Skin epidermis (tissue), 12 donors: Measurements from ENCODE around the gene NRIP2.

Experiments
- H3K27ac ChIP-seq, 21 experiments: fragments of 200-600 bp; sonication (generic) in 11 of 21; one replicate each; pipeline ENCODE4 v1.5.0; 2020; ENCODE audit warnings: mild to moderate bottlenecking in 3 of 21, inconsistent platforms in 2 of 21, moderate library complexity in 2 of 21
- H3K4me3 ChIP-seq, 7 experiments: fragments of 200-600 bp; sonication (generic) in 2 of 7; one replicate each; pipeline ENCODE4 v1.5.0; 2020; ENCODE audit warnings: inconsistent platforms in 2 of 7, mild to moderate bottlenecking in 2 of 7, moderate library complexity in 1 of 7

The NRIP2 gene

GRCh38 chr12:2853626-2854025 is 18.8 kb upstream of the NRIP2 start:
- H3K4me3 ChIP-seq: no peak overlapping the region
- no peak overlapping the region for H3K27ac ChIP-seq

- no peak overlapping the region for H3K4me3 ChIP-seq
These were observed 17.1 kb upstream of the NRIP2 start for GRCh38 chr12:2851931-2852330.

DNA sequence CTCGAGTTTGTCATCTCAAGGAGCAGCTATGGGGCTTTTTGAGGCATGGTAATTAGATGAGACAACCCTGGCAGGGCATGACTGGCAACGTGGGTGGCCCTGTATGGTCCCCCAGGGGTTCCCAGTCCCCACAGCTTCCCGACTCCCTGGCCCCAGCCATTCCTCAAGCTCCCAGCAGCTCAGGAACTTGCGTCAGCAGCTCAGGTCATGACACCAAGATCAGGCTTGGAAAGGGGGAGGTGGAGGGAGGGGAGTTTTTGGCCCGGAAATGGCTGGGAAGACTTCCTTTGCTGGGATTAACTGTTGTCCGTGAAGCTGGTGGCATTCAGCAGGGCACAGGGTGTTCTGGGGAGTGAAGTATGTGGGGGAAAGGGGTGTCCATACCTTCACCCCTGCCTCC is 10.4 kb upstream of the NRIP2 start:
- H3K27ac ChIP-seq: no peak overlapping the region
- no peak overlapping the region for H3K4me3 ChIP-seq

More at GRCh38 chr12:2851931-2852330, 17.1 kb upstream of the NRIP2 start:
- no peak overlapping the region for H3K27ac ChIP-seq

DNA sequence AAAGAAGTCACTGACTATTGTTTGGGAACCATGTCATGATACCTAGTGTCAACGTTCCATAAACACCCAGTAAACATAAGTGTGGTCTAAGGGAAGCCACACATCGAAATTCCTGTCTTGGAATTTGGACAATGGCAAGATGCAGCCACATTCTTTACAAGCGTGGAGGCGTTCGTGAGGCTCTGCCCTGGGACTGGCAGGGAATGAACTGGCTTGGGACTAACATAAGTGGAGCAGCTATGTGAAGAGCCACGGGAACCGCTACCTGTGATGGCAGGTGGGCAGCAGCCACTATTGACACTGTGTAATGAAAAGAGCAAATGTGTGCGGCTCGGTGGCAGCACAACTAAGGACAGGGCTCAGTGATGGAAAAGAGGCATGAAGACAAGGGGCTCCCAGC is 10.0 kb upstream of the NRIP2 start:
- Histone ChIP-seq H3K27ac (no peak overlapping the region), H3K4me3 (no peak overlapping the region)

DNA sequence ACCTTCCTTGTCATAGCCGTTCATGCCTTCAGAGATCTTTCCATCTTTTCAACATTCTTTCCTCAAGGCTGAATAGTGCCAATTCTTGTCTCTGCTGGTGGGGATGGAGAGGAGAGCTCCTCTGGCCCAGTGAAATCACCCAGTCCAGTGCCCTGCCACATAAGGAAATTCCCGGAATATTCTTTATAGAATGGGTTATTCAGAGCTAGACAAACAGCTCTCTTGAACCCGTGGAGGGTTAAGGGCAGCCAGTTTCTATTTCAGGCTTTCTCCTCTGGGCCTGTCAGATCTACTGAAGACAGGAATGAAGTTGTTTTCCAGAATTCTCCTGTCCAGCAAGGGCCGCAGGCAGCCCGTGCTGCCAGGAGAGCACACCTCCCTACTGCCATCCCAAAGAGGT is 8.1 kb upstream of the NRIP2 start:
- Histone ChIP-seq H3K4me3 (no peak overlapping the region), H3K27ac (no peak overlapping the region)

DNA sequence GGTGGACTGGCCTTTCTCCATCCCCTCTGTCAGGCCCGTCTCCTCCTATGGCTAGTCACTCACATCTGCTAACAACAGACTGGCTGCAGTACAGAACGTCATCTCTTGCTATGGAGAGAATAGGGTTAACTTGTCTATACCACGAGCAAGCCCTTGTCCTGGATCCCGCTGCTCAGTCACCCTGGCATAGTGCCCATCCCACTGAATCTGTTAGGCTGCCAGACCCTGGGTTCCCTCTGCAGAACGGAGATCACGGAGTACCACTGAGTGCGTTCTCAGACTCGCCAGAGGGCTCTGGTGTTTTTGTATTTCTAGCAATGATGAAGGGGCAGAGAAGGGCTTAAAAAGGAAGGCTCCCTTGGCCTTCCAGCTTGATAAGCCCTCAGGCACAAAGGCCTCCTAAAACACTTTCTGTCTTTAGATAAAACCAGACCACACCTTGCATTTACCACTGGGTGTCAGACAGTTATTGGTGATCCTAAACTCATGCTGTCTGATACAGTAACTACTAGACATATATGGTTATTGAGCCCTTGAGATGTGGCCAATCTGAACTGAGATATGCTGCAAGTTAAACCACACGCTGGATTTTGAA is 6.3 kb upstream of the NRIP2 start:
- no peak overlapping the region for H3K27ac ChIP-seq
- no peak overlapping the region for H3K4me3 ChIP-seq

GRCh38 chr12:2836574-2836973 is 1.7 kb upstream of the NRIP2 start:
- Histone ChIP-seq H3K4me3 (no peak overlapping the region), H3K27ac (no peak overlapping the region)

DNA sequence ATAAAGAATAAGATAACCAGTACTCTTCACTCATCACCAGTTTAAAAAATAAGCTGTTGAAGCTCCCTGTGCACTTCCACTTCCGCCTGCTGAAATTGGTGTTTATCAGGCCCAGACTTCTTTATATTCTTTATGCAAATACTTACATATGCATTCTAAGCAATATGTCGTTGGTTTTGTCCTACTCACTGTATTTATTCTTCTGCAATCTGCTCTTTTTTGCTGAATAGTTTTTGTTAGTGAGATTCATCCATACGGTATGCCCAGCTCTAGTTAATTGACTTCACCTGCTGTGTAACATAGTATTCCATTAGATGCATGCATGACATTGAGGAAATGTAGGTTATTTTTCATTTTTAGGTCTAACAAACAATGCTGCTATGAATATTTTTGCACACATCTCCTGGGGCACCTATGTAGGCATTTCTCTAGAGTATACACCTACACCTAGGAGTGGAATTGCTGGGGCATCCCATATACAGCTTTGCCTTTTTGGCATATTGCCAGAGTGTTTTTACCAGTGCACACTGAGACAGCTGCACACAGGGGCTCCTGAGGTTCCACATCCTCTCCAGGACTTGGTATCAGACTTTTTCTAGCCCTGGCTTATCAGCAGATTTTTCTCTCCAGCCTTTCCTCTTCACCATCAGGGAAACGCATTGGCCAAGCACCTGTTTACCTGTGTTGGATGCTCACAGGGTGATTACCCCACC is 1.0 kb upstream of the NRIP2 start:
- H3K27ac ChIP-seq: no peak overlapping the region
- no peak overlapping the region for H3K4me3 ChIP-seq

DNA sequence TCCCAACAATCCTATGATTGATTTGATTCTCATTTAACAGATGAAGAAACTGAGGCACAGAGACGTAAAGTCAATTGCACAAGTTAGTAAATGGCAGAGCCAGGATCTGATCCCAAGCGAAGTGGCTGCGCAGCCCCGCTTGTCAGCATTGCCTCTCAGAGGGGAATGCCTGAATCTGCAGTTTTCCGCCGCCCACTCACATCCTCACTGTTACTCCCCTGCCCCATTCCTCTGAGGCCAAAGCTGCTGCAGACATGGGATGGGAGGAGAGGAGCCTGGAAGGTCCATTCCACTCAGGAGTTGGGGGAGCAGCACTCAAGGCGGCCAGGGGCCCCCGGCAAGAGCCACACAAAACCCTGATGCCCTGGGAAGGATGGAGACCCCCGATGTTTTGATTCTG is 1.0 kb downstream of the NRIP2 start:
- Histone ChIP-seq H3K4me3 (no peak overlapping the region), H3K27ac (peak overlapping the region in 1 of 21 experiments; percentile 3)

- no peak overlapping the region for H3K4me3 ChIP-seq
These were observed 1.5 kb downstream of the NRIP2 start for GRCh38 chr12:2833327-2833726.

DNA sequence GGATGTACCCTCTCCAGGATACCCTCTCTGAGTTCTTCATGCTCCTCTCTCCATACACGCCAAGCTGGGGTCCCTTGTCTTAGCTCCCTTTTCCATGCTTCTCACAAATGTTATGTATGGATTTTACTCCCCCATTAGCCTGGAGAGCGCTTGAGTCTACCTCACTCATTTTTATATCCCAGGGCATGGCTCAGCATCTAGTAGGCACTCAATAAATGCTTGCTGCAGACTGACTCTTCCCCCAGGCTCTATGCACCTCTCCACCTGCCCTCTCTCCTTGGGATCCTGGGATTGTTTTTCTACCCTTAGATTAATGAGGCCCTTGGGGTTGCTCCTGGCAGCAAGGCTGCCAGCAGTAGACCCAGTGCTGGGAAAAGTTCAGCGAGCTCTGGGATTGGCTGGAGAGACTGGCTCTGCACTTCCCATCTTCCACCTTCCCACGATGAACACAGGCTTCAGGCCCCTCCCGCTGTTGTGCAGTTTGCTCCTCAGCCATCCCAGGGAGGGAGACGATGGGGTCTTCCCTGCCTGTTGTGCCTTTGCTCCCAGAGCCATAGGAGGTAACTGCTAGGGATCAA is 2.2 kb downstream of the NRIP2 start:
- Histone ChIP-seq H3K4me3 (no peak overlapping the region), H3K27ac (no peak overlapping the region)

More at GRCh38 chr12:2833327-2833726, 1.5 kb downstream of the NRIP2 start:
- no peak overlapping the region for H3K27ac ChIP-seq

DNA sequence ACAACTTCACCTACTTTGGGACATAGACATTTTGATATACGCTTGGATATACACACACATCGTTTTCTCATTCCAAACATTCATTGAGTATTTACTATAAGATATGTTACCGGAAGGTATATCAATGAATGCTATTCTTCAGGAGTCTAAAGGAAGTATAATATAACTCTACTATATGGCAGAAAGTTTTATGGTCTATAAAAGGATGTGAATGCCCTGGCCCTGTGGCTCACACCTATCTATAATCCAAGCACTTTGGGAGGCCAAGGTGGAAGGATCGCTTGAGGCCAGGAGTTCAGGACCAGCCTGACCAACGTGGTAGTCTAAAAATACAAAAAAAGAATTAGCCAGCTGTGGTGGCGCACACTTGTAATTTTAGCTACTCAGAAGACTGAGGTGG is 5.6 kb downstream of the NRIP2 start:
- no peak overlapping the region for H3K4me3 ChIP-seq

DNA sequence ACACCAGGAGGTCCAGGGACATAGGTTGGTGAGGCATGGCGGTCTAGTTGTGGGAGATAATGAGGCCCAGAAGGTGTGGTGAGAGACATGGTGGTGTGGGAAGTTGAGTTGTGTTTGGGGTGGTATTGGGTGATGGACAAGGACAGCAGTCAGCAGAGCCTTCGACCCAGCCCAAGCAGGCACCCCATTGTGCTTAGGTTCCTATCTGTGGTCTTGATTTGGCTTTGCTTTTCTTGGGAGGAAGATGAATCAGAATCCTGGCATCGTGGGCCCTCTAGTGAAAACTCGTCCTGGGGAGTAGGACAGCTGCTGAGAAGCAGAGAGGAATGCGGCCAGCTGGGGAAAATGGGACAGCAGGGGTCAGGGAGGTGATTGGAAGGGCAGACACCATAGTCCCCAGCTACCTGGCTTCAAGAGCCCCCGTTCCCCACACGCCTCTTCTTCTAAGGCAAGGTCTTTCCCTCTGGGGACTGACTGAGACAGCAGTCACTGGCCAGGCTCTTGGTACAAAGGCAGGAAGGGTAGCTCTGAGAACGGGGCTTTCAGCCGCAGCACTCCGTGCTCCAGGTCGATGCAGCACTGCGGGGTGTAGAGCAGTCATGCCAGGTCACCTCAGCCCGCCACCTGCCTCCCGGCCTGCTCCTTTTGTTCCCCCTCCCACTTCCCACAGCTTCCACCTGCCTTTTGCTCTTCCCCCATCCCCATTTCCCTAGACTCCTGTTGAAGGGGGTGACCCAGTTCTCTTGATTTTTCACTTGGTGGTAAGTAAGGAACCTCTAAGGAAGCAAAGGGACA is 7.9 kb downstream of the NRIP2 start:
- Histone ChIP-seq H3K4me3 (no peak overlapping the region), H3K27ac (no peak overlapping the region)

More for the DNA sequence above, 5.6 kb downstream of the NRIP2 start:
- H3K27ac ChIP-seq: no peak overlapping the region

DNA sequence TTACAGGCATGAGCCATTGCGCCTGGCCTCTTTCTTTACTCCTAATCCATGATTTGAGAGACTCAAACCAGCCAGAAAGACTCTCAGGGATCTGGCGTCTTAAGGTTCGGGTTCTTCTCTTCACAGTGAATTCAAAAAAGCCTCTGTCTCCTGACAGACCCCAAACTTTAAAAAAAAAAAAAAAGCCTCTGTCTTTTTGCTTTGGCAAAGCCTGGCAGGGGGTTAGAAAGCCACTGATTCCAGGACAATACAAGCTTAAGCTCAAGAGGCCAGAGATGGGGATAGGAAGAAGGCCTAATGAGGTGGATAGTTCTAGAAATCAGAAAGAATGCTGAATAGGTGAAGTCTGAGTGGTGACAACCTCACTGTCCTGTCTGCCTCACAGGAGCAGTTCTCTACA is 8.8 kb downstream of the NRIP2 start:
- H3K27ac ChIP-seq: no peak overlapping the region
- H3K4me3 ChIP-seq: no peak overlapping the region

GRCh38 chr12:2825132-2825531 is 9.7 kb downstream of the NRIP2 start:
- no peak overlapping the region for H3K27ac ChIP-seq

GRCh38 chr12:2824541-2824940 is 10.3 kb downstream of the NRIP2 start:
- no peak overlapping the region for H3K27ac ChIP-seq
- H3K4me3 ChIP-seq: no peak overlapping the region

More at GRCh38 chr12:2825132-2825531, 9.7 kb downstream of the NRIP2 start:
- H3K4me3 ChIP-seq: no peak overlapping the region

DNA sequence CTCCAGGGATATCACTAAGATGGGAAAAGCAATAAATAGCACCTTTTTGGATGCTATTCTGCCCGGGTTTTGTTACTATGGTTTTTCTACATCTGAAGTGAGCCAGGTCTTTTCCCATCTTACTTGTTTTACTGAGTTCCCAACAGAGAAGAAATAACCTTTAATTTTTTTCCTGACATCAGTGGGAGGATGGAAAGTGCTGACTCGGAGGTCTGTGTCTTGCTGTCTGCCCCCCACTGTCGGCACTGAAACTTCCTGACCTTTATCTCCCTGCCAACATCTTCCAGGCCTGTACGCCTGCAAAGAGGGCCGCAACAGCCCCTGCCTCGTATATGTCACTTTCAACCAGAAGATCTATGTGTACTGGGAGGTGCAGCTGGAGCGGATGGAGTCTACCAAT is 11.4 kb downstream of the NRIP2 start:
- Histone ChIP-seq H3K4me3 (no peak overlapping the region), H3K27ac (no peak overlapping the region)

DNA sequence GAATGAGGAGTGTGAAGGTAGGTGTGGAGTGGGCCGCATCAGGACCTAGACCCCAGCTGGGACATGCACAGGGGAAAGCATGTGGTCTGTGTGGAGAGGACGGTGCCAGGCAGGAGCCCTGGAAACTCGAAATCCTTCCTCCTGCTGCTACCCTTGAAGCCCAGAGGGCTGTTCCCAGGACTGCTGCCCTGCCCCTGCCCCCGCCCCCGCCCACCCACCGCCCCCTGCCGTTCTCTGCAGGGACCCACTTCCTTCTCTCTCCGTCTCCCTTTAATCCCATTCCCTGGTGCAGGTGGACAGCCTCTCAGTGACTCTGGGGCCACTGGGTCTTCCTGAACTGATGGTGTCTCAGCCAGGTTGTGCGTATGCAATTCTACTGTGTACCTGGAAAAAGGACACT is 14.4 kb downstream of the NRIP2 start:
- no peak overlapping the region for H3K27ac ChIP-seq

GRCh38 chr12:2819810-2820209 is 15.0 kb downstream of the NRIP2 start:
- H3K27ac ChIP-seq: no peak overlapping the region
- H3K4me3 ChIP-seq: no peak overlapping the region

More for the DNA sequence above, 14.4 kb downstream of the NRIP2 start:
- no peak overlapping the region for H3K4me3 ChIP-seq
